Natural killer cell treated with Interleukin-12 subunit alpha and Interleukin-12 subunit beta and Interleukin-15 and Interleukin-18, amount 100 ng/mL, for 72 hours (primary cell): Measurements from ENCODE around the gene TFG. TPM values are rescaled to one million over a fixed set of nuclear protein-coding genes. Genes with fewer than 3 reads are reported as not detected.
A peak's percentile ranks its signal among the peaks of the same experiment; 100 is the strongest.

Experiments
- ATAC-seq, 2 donors: fragments of 150-1000 bp; cut with Tn5 transposase in 1 of 2; sonication (Bioruptor Pico), chemical (Tn5 transposase) in 1 of 2; 2 replicates each; pipeline ENCODE4 v1.10.0; 2021
- DNase-seq: peaks from one replicate; pipeline ENCODE4 v3.0.0; 2022; ENCODE audit warnings: low spot score
- H3K27ac Mint-ChIP-seq, 2 donors: 1 replicate in 1 of 2; 2 replicates in 1 of 2; pipeline ENCODE4 v1.8.0; 2022; ENCODE audit warnings: mixed read lengths in 2 of 2, mild to moderate bottlenecking in 1 of 2, moderate library complexity in 1 of 2
- H3K27me3 Mint-ChIP-seq, 2 donors: 1 replicate in 1 of 2; 2 replicates in 1 of 2; pipeline ENCODE4 v1.8.0; 2022; ENCODE audit warnings: mixed read lengths in 2 of 2
- H3K36me3 Mint-ChIP-seq: one replicate; pipeline ENCODE4 v1.8.0; 2022; ENCODE audit warnings: mixed read lengths
- H3K4me1 Mint-ChIP-seq, 2 donors: 1 replicate in 1 of 2; 2 replicates in 1 of 2; pipeline ENCODE4 v1.8.0; 2022; ENCODE audit warnings: low read depth in 2 of 2, mixed read lengths in 2 of 2, mild to moderate bottlenecking in 1 of 2
- H3K4me3 Mint-ChIP-seq: one replicate; pipeline ENCODE4 v1.8.0; 2022; ENCODE audit warnings: mixed read lengths
- H3K9me3 Mint-ChIP-seq: 2 replicates; pipeline ENCODE4 v1.8.0; 2022; ENCODE audit warnings: mixed read lengths
- total RNA-seq, 2 donors: library from RNA; stranded (reverse); gene quantifications; one replicate each; pipeline ENCODE4 v1.2.3, GENCODE V29; 2022

The TFG gene
- total RNA-seq, 2 donors from 2014 or later = 45.8 to 56.2 TPM

- Mint-ChIP-seq H3K4me1 (peaks cover 28 to 38% of the 10 kb centered on the region in 2 donors), H3K9me3 (no peaks in the 10 kb centered on the region), H3K27me3 (no peaks in the 10 kb centered on the region), H3K36me3 (peaks cover 44% of the 10 kb centered on the region), H3K4me3 (no peak overlapping the region), H3K27ac (no peak overlapping the region)
- ATAC-seq = no peak
- no peak for DNase-seq
Observed at GRCh38 chr3:100717637-100718487, 8.6 kb downstream of the TFG start.

GRCh38 chr3:100719136-100719535 lies 9.8 kb downstream of the TFG start:
- Mint-ChIP-seq H3K4me1 (peaks cover 23 to 33% of the 10 kb centered on the region in 2 donors), H3K36me3 (peaks cover 41% of the 10 kb centered on the region), H3K27ac (no peak overlapping the region), H3K27me3 (no peaks in the 10 kb centered on the region), H3K9me3 (no peaks in the 10 kb centered on the region), H3K4me3 (no peak overlapping the region)
- no peak for DNase-seq
- no peak for ATAC-seq

- peaks cover 32% of the 10 kb centered on the region for H3K36me3 Mint-ChIP-seq
- no peaks in the 10 kb centered on the region for H3K9me3 Mint-ChIP-seq
- peaks cover 17 to 24% of the 10 kb centered on the region in 2 donors for H3K4me1 Mint-ChIP-seq
- DNase-seq (no peak), ATAC-seq (no peak)
- no peak overlapping the region for H3K27ac Mint-ChIP-seq
- H3K4me3 Mint-ChIP-seq = no peak overlapping the region
- no peaks in the 10 kb centered on the region for H3K27me3 Mint-ChIP-seq
Observed at GRCh38 chr3:100720426-100720825, 11.1 kb downstream of the TFG start.

GRCh38 chr3:100725935-100726513 lies 16.7 kb downstream of the TFG start:
- H3K27me3 Mint-ChIP-seq = no peaks in the 10 kb centered on the region
- H3K27ac Mint-ChIP-seq = no peak overlapping the region
- H3K9me3 Mint-ChIP-seq = no peaks in the 10 kb centered on the region
- DNase-seq = no peak
- ATAC-seq = no peak
- H3K4me1 Mint-ChIP-seq = peaks cover 17 to 27% of the 10 kb centered on the region in 2 donors
- no peak overlapping the region for H3K4me3 Mint-ChIP-seq
- H3K36me3 Mint-ChIP-seq = peaks cover 38% of the 10 kb centered on the region

- H3K9me3 Mint-ChIP-seq = no peaks in the 10 kb centered on the region
- peaks cover 17 to 27% of the 10 kb centered on the region in 2 donors for H3K4me1 Mint-ChIP-seq
- DNase-seq = no peak
- no peak overlapping the region for H3K4me3 Mint-ChIP-seq
- ATAC-seq = no peak
- H3K27ac Mint-ChIP-seq = peak overlapping the region in 1 of 2 donors; percentile 20
- H3K27me3 Mint-ChIP-seq = no peaks in the 10 kb centered on the region
- peaks cover 33% of the 10 kb centered on the region for H3K36me3 Mint-ChIP-seq
Observed at GRCh38 chr3:100726706-100727105, 17.4 kb downstream of the TFG start.

- ATAC-seq (no peak), DNase-seq (no peak)
- Mint-ChIP-seq H3K36me3 (peaks cover 29% of the 10 kb centered on the region), H3K4me1 (peaks cover 21 to 29% of the 10 kb centered on the region in 2 donors), H3K27me3 (no peaks in the 10 kb centered on the region), H3K27ac (no peak overlapping the region), H3K4me3 (no peak overlapping the region), H3K9me3 (no peaks in the 10 kb centered on the region)
Observed at GRCh38 chr3:100730524-100730923, 21.2 kb downstream of the TFG start.

- Mint-ChIP-seq H3K27me3 (no peaks in the 10 kb centered on the region), H3K27ac (no peak overlapping the region), H3K4me1 (peaks cover 10 to 21% of the 10 kb centered on the region in 2 donors), H3K4me3 (no peak overlapping the region), H3K9me3 (no peaks in the 10 kb centered on the region), H3K36me3 (peaks cover 36% of the 10 kb centered on the region)
- ATAC-seq (no peak), DNase-seq (no peak)
Observed at GRCh38 chr3:100732435-100732834, 23.1 kb downstream of the TFG start.

GRCh38 chr3:100737334-100737733 lies 28.0 kb downstream of the TFG start:
- Mint-ChIP-seq H3K4me3 (no peak overlapping the region), H3K36me3 (peaks cover 22% of the 10 kb centered on the region), H3K9me3 (no peaks in the 10 kb centered on the region), H3K4me1 (peaks cover 0 to 14% of the 10 kb centered on the region in 2 donors), H3K27me3 (no peaks in the 10 kb centered on the region), H3K27ac (no peak overlapping the region)
- DNase-seq = no peak
- ATAC-seq = no peak

GRCh38 chr3:100740207-100740606 lies 30.9 kb downstream of the TFG start:
- Mint-ChIP-seq H3K9me3 (no peaks in the 10 kb centered on the region), H3K4me1 (peaks cover 0 to 2% of the 10 kb centered on the region in 2 donors), H3K27ac (no peak overlapping the region), H3K4me3 (no peak overlapping the region), H3K36me3 (peaks cover 19% of the 10 kb centered on the region), H3K27me3 (no peaks in the 10 kb centered on the region)
- DNase-seq (no peak), ATAC-seq (peak in 1 of 2 donors; percentile 81)

- no peak for ATAC-seq
- Mint-ChIP-seq H3K27ac (no peak overlapping the region), H3K27me3 (no peaks in the 10 kb centered on the region), H3K4me1 (no peaks in the 10 kb centered on the region), H3K4me3 (no peak overlapping the region), H3K36me3 (peaks cover 9% of the 10 kb centered on the region), H3K9me3 (no peaks in the 10 kb centered on the region)
- no peak for DNase-seq
Observed at GRCh38 chr3:100743535-100743934, 34.2 kb downstream of the TFG start.

GRCh38 chr3:100744671-100745070 lies 35.4 kb downstream of the TFG start:
- no peak overlapping the region for H3K4me3 Mint-ChIP-seq
- no peaks in the 10 kb centered on the region for H3K27me3 Mint-ChIP-seq
- ATAC-seq (no peak), DNase-seq (no peak)
- no peaks in the 10 kb centered on the region for H3K9me3 Mint-ChIP-seq
- H3K4me1 Mint-ChIP-seq = no peaks in the 10 kb centered on the region
- peaks cover 14% of the 10 kb centered on the region for H3K36me3 Mint-ChIP-seq
- no peak overlapping the region for H3K27ac Mint-ChIP-seq

GRCh38 chr3:100745617-100746016 lies 36.3 kb downstream of the TFG start:
- DNase-seq (no peak), ATAC-seq (no peak)
- Mint-ChIP-seq H3K9me3 (no peaks in the 10 kb centered on the region), H3K27me3 (no peaks in the 10 kb centered on the region), H3K4me3 (no peak overlapping the region), H3K27ac (no peak overlapping the region), H3K36me3 (peaks cover 14% of the 10 kb centered on the region), H3K4me1 (no peaks in the 10 kb centered on the region)

- Mint-ChIP-seq H3K36me3 (peaks cover 14% of the 10 kb centered on the region), H3K27ac (no peak overlapping the region), H3K9me3 (no peaks in the 10 kb centered on the region), H3K4me3 (no peak overlapping the region), H3K27me3 (no peaks in the 10 kb centered on the region), H3K4me1 (no peaks in the 10 kb centered on the region)
- ATAC-seq (no peak), DNase-seq (no peak)
Observed at GRCh38 chr3:100746092-100746491, 36.8 kb downstream of the TFG start.

GRCh38 chr3:100748220-100748619 lies 38.9 kb downstream of the TFG start:
- no peaks in the 10 kb centered on the region for H3K27me3 Mint-ChIP-seq
- H3K4me1 Mint-ChIP-seq = peaks cover 0 to 3% of the 10 kb centered on the region in 2 donors
- no peak overlapping the region for H3K27ac Mint-ChIP-seq
- H3K9me3 Mint-ChIP-seq = no peaks in the 10 kb centered on the region
- H3K36me3 Mint-ChIP-seq = peaks cover 19% of the 10 kb centered on the region
- no peak for ATAC-seq
- no peak overlapping the region for H3K4me3 Mint-ChIP-seq
- no peak for DNase-seq
